Astrocyte (in vitro differentiated cells and primary cell): ENCODE data around the gene CCDC59. TPM values are rescaled to one million over a fixed set of nuclear protein-coding genes. Genes with fewer than 3 reads are reported as not detected.
A peak's percentile ranks its signal among the peaks of the same experiment; 100 is the strongest.

Experiments used
- DNase-seq: peaks from one replicate; pipeline ENCODE4 v3.0.0-alpha.2; 2010; ENCODE audit warnings: low read depth
- FAIRE-seq: peaks from 2 replicates; lab custom pipeline; 2011; peaks lifted over from hg19 to GRCh38; lab: Jason Lieb, UNC
- H2AFZ ChIP-seq: 2 replicates; pipeline ENCODE4 v1.6.0; 2012; ENCODE audit warnings: low read depth, low read length, inconsistent platforms
- H3K27ac ChIP-seq: 2 replicates; pipeline ENCODE4 v1.5.1; 2011; ENCODE audit warnings: low read depth, low read length, inconsistent platforms
- H3K27me3 ChIP-seq: 2 replicates; pipeline ENCODE4 v1.6.0; 2011; ENCODE audit warnings: low read length, inconsistent platforms; ENCODE audit not compliant: insufficient read depth
- H3K36me3 ChIP-seq: 2 replicates; pipeline ENCODE4 v1.5.1; 2011; ENCODE audit warnings: low read length, inconsistent platforms; ENCODE audit not compliant: insufficient read depth
- H3K4me1 ChIP-seq: 2 replicates; pipeline ENCODE4 v1.5.1; 2011; ENCODE audit warnings: low read length, inconsistent platforms; ENCODE audit not compliant: insufficient read depth
- H3K4me2 ChIP-seq: 2 replicates; pipeline ENCODE4 v1.6.0; 2012; ENCODE audit warnings: low read length, inconsistent platforms
- H3K4me3 ChIP-seq: 2 replicates; pipeline ENCODE4 v1.5.1; 2011; ENCODE audit warnings: low read depth, mild to moderate bottlenecking, low read length, inconsistent platforms; ENCODE audit not compliant: insufficient read depth
- H3K79me2 ChIP-seq: 2 replicates; pipeline ENCODE4 v1.6.0; 2012; ENCODE audit warnings: mild to moderate bottlenecking, low read length, inconsistent platforms; ENCODE audit not compliant: insufficient read depth
- H3K9ac ChIP-seq: 2 replicates; pipeline ENCODE4 v1.6.0; 2012; ENCODE audit warnings: mild to moderate bottlenecking, low read length, inconsistent platforms
- H3K9me3 ChIP-seq: 2 replicates; pipeline ENCODE4 v1.5.1; 2012; ENCODE audit warnings: low read depth, mild to moderate bottlenecking, low read length, inconsistent platforms; ENCODE audit not compliant: insufficient read depth
- H4K20me1 ChIP-seq: 2 replicates; pipeline ENCODE4 v1.6.0; 2012; ENCODE audit warnings: low read length, inconsistent platforms; ENCODE audit not compliant: insufficient read depth
- H3K27ac Mint-ChIP-seq: one replicate; pipeline ENCODE4 v1.8.0; 2021; ENCODE audit warnings: mild to moderate bottlenecking, mixed read lengths; ENCODE audit not compliant: unreplicated experiment
- H3K27me3 Mint-ChIP-seq: one replicate; pipeline ENCODE4 v1.8.0; 2021; ENCODE audit warnings: low read depth, mixed read lengths; ENCODE audit not compliant: unreplicated experiment
- H3K36me3 Mint-ChIP-seq: one replicate; pipeline ENCODE4 v1.8.0; 2021; ENCODE audit warnings: low read depth, mixed read lengths; ENCODE audit not compliant: unreplicated experiment
- H3K4me1 Mint-ChIP-seq: one replicate; pipeline ENCODE4 v1.8.0; 2021; ENCODE audit warnings: low read depth, mixed read lengths; ENCODE audit not compliant: unreplicated experiment
- H3K4me3 Mint-ChIP-seq: one replicate; pipeline ENCODE4 v1.8.0; 2021; ENCODE audit warnings: mild to moderate bottlenecking, moderate library complexity, mixed read lengths; ENCODE audit not compliant: unreplicated experiment
- H3K9me3 Mint-ChIP-seq: one replicate; pipeline ENCODE4 v1.8.0; 2021; ENCODE audit warnings: mild to moderate bottlenecking, mixed read lengths; ENCODE audit not compliant: unreplicated experiment
- CTCF ChIP-seq: IDR thresholded peaks from 2 replicates; pipeline ENCODE4 v1.5.1; 2011; ENCODE audit warnings: low read depth, mild to moderate bottlenecking, inconsistent platforms, low read length, moderate library complexity; ENCODE audit not compliant: insufficient read depth
- EZH2 ChIP-seq: IDR thresholded peaks from 2 replicates; pipeline ENCODE4 v1.6.1; 2012; ENCODE audit warnings: mild to moderate bottlenecking, low read length, inconsistent platforms; ENCODE audit not compliant: insufficient read depth
- total RNA-seq: library from RNA; stranded (reverse); gene quantifications from 2 replicates; pipeline ENCODE4 v1.2.1, GENCODE V29; 2021

Gene CCDC59
- total RNA-seq, 1 donor from 2014 or later, result 46.0 TPM

- FAIRE-seq (no peak), DNase-seq (peak; percentile 1)
- Histone ChIP-seq H3K27ac (peak overlapping the region; percentile 55), H3K9me3 (no peaks in the 10 kb centered on the region), H3K4me2 (peak overlapping the region; percentile 88), H3K4me3 (peak overlapping the region; percentile 100), H3K9ac (peak overlapping the region; percentile 100), H3K27me3 (no peaks in the 10 kb centered on the region), H3K4me1 (peaks cover 12% of the 10 kb centered on the region), H4K20me1 (no peaks in the 10 kb centered on the region), H3K79me2 (peaks cover 51% of the 10 kb centered on the region), H3K36me3 (peaks cover 10% of the 10 kb centered on the region), H2AFZ (peak overlapping the region; percentile 81)
- TF ChIP-seq CTCF (no peak), EZH2 (no peak)
- Mint-ChIP-seq H3K4me1 (peaks cover 18% of the 10 kb centered on the region), H3K9me3 (no peaks in the 10 kb centered on the region), H3K27me3 (no peaks in the 10 kb centered on the region), H3K27ac (peak overlapping the region; percentile 100), H3K36me3 (peaks cover 4% of the 10 kb centered on the region), H3K4me3 (peak overlapping the region; percentile 100)
Observed at GRCh38 chr12:82359115-82359478, 910 bp upstream of the CCDC59 start.

GRCh38 chr12:82357845-82358199 lies 365 bp downstream of the CCDC59 start:
- Histone ChIP-seq H3K36me3 (peaks cover 14% of the 10 kb centered on the region), H3K79me2 (peaks cover 50% of the 10 kb centered on the region), H3K4me3 (peak overlapping the region; percentile 100), H3K4me1 (peaks cover 12% of the 10 kb centered on the region), H2AFZ (peak overlapping the region; percentile 100), H4K20me1 (no peaks in the 10 kb centered on the region), H3K27ac (peak overlapping the region; percentile 98), H3K9me3 (no peaks in the 10 kb centered on the region), H3K27me3 (no peaks in the 10 kb centered on the region), H3K9ac (peak overlapping the region; percentile 100), H3K4me2 (peak overlapping the region; percentile 88)
- Mint-ChIP-seq H3K36me3 (peaks cover 4% of the 10 kb centered on the region), H3K27me3 (no peaks in the 10 kb centered on the region), H3K4me3 (peak overlapping the region; percentile 100), H3K27ac (peak overlapping the region; percentile 100), H3K4me1 (peaks cover 18% of the 10 kb centered on the region), H3K9me3 (no peaks in the 10 kb centered on the region)
- no peak for FAIRE-seq
- TF ChIP-seq EZH2 (no peak), CTCF (no peak)
- DNase-seq, result no peak

- no peak for TF ChIP-seq CTCF
- no peak for TF ChIP-seq EZH2
- H3K36me3 Mint-ChIP-seq, result peaks cover 4% of the 10 kb centered on the region
- Histone ChIP-seq H3K27me3 (no peaks in the 10 kb centered on the region), H3K9ac (peak overlapping the region; percentile 100), H3K4me1 (peaks cover 12% of the 10 kb centered on the region), H3K4me3 (peak overlapping the region; percentile 100), H4K20me1 (no peaks in the 10 kb centered on the region), H3K79me2 (peaks cover 50% of the 10 kb centered on the region), H2AFZ (no peak overlapping the region), H3K36me3 (peaks cover 14% of the 10 kb centered on the region), H3K4me2 (peak overlapping the region; percentile 88), H3K9me3 (no peaks in the 10 kb centered on the region), H3K27ac (peak overlapping the region; percentile 98)
- H3K9me3 Mint-ChIP-seq, result no peaks in the 10 kb centered on the region
- H3K4me3 Mint-ChIP-seq, result peak overlapping the region; percentile 100
- H3K27ac Mint-ChIP-seq, result peak overlapping the region; percentile 100
- H3K4me1 Mint-ChIP-seq, result peaks cover 18% of the 10 kb centered on the region
- FAIRE-seq, result no peak
- no peak for DNase-seq
- no peaks in the 10 kb centered on the region for H3K27me3 Mint-ChIP-seq
Observed at GRCh38 chr12:82357340-82357739, 847 bp downstream of the CCDC59 start.
